GM21576 (cell line): ENCODE data around the gene CT47A7.
"Not testable (repeated sequence)": the region's sequence is repeated elsewhere in the genome, so short reads cannot be mapped to it uniquely, and the experiment has no call there.

Experiments
- ATAC-seq: cut with Tn5 transposase; IDR thresholded peaks from one replicate; pipeline ENCODE4 v1.9.1; 2021; ENCODE audit warnings: mild to moderate bottlenecking, moderate library complexity; ENCODE audit not compliant: unreplicated experiment

CT47A7 gene

DNA sequence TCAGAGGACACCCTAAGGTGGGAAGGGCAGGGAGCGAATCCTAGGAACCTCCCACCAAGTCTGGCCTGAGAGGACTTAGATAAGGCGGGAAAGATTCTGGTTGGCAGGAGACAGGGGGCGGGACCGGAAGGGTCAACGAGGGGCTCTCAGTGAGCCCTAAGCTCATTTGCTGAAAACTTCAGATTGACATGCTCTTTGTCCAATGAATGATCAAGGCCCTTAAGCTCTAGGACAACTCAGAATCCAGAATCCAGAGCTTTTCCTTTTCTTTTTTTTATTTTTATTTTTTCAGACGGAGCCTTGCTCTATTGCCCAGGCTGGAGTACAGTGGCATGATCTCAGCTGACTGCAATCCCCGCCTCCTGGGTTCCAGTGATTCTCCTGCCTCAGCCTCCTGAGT, at the start of gene CT47A7:
TSS of gene CT47A7 (minus strand) at position 101 of the 400 bp plus-strand sequence. CDS start 255 bp downstream, outside the sequence.
- ATAC-seq: not testable (repeated sequence)

DNA sequence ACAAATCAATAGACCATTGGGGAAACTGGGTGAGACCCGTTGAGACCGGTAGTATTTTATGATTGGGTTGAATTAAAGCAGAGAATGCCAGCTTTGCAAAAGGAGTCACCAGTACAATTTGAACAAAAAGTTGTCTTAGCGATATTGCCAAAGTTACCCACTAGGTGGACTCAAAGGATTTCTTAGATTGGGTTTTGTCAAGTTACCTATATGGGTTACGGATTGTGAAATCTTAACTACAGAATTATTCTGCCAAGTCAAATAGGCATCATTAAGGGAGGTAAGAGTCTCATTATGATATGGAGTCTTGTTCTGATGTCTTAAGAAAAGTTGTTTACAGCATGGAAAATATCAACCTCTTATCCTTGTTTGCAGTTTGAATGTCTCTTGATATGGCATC, 44.2 kb upstream of the CT47A7 start:
- ATAC-seq: no peak

DNA sequence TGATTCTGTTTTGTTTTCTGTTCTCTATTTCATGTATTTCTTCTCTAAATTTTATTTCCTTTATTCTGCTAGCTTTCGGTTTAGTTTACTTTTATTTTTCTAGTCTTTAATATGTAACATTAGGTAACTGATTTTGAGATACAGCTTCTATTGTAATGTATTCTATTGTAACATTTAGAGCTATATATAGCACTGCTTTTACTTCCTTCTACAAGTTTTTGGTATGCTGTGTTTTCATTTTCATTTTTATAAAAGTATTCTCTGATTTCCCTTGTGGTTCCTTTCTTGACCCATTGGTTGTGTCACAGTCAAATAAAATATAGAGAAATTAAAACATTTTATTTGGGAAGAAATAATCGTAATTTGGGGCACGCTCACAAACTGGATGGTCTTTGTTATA, 43.0 kb upstream of the CT47A7 start:
- peak; percentile 82 for ATAC-seq

- ATAC-seq: not testable (repeated sequence)
These were observed 29.3 kb upstream of the CT47A7 start, which contains the start of gene CT47A1 for GRCh38 chrX:120985660-120986059. TSS of gene CT47A1 (minus strand) at chrX:120985760. CDS start at chrX:120985529, 231 bp downstream.
